Fibroblast of skin of back (primary cell): Measurements from ENCODE around the gene MPO.
A peak's percentile ranks its signal among the peaks of the same experiment; 100 is the strongest.

Source experiments
- DNase-seq: peaks from one replicate; pipeline ENCODE4 v3.0.0-alpha.2; 2013

MPO gene

DNA sequence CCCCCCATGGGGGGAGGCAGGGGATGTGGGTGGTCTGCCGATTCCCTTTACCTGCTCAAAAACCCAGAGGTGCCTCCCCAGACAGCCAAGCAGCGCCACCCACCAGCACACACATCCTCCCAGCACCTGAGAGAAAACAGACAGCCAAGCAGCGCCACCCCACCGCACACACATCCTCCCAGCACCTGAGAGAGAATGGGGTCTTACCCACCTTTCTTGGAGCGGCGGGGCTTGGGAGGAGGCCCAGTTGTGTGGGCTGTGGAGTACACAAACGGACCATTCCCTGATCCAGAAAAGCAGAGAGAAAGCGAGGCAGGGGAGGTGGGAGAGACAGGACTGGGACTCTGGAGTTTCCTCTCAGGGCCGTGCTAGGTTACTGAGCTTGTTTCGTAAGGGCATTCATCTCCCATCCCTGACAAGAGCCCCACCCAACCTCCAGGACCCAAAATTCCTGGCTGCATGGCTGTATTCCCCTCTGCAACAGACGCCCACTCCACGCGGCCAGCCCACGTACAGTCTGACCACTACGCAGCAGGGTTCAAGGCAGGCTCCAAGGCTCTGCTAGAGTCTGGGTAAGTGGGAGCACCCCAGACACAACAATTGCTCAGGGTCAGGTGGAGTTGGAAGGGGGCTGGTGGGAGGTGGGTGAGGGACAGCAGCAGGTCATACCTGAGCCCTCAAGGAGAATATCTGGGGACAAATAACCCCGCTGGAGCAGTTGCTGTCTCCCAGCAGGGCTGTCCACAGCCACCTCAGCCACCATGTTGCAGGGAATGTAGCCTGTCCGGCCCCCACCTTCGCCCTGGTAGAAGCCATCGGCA is 25.6 kb upstream of the MPO start:
- no peak for DNase-seq

DNA sequence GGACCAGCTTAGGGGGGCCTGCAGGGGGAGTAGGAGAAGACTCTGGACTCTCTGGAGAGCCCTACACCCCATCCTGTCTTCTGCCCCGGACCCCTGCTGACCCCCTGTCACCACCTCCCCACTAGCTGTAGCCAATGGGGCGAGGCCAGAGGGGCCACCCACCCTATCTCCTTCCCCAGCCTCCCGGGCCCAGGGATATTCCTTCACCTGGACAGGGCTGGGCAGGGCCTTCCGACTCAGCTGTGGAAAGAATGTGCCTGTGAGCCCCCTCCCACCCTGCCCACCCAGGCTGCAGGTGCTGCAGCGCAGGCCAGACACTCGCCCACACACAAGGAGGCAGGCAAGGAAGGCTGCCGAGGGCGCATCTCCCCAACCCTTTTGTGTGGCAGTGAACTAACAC is 24.9 kb upstream of the MPO start:
- no peak for DNase-seq

DNA sequence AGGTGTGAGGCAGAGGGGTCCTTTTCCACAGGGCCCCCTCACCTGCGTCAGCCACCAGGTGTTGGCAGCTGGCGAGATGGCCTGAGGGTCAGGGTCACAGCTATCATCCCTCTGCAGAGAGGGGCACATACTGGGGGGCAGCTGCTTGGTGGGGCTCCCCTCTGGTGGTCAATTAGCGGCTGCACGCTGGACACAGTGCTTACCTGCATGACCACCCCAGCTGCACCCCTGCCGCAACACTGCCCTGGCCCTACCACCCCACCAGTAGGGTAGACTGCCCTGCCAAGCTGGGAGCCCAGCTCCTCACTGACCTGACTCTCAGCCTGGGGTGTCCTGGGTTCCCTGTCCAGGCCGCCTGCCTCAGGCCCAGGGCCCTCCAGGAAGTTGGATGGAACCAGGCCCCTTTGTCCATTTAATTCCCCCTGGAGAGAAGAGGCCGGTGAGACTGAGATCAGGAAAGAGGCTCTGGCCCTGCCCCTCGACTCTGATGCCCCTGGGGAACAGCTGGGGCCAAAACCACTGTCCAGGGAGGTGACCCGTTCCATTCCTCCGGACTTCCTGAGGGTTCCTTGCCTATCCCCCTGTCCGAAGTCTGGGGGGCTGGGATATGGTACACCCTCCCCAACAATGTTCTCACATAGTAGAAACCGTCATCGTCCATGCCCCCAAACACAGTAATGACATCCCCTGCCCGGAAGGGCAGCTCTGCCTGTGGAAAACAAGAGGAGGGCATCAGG is 24.2 kb upstream of the MPO start:
- no peak for DNase-seq

DNA sequence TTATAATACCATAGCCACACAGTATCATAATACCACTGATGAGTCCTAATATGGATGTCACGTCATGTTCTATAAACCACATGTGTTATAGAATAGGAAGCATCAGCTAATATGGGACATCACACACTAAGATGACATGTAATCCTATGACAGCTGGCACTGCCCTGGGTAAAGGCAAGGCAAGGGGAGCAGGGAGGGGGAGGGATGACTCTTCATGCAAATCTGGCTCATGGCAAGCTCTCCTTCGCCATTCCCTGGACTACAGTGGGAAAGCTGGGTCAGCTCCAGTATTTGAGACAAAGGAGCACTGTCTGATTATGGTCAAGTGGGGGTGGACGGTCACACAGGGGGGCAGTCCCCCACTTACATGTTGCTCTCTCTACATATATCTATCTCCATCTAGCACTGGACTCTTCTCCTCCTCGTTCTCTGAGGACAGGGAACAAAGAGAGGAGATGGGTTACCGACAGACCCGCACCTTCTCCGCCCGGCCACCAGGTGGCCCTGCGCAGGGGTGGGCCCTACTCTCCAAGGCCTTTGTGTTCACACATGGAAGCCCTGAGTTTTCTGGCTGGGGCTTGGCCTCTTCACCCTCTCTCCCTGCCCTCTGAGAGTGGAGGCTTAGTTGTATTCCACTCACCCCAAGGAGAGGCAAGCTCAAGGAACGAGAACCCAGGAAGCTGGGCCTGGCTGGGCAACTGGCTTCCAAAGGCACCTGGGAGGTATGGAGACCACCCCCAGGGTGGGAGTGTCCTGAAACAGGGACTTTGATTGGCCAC is 23.4 kb upstream of the MPO start:
- DNase-seq, result peak; percentile 36

DNA sequence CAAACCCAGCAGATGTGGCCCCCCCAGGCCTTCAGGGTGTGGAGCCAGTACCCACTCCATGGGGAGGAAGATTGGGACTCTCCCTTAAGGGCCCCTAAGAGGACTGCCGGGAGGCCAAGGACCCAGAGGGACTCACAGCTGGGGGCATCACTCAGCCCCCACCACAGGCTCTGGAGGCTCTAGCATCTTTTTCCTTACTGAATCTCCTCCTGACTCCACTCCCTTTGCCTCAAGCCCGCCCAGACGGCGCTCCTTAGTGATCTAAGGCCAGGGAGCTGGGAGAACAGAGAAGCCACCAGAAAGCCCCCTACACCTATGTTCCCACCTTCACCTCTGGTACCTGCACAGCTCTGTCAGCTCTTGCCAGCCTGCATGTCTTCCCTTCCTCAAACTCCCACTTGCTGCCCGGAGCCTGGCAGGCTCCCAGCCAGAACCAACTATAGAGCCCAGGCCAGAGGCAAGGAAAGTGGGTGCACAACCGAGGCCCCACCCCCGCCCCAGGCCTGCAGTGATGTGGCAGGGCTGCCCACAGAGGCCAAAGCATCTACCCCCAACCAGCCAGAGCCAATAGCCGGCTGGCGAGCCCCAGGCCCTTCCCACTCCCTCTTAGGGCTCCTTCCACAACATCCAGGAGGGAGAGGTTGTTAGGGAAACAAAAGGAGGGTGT is 22.3 kb upstream of the MPO start:
- DNase-seq, result no peak

DNA sequence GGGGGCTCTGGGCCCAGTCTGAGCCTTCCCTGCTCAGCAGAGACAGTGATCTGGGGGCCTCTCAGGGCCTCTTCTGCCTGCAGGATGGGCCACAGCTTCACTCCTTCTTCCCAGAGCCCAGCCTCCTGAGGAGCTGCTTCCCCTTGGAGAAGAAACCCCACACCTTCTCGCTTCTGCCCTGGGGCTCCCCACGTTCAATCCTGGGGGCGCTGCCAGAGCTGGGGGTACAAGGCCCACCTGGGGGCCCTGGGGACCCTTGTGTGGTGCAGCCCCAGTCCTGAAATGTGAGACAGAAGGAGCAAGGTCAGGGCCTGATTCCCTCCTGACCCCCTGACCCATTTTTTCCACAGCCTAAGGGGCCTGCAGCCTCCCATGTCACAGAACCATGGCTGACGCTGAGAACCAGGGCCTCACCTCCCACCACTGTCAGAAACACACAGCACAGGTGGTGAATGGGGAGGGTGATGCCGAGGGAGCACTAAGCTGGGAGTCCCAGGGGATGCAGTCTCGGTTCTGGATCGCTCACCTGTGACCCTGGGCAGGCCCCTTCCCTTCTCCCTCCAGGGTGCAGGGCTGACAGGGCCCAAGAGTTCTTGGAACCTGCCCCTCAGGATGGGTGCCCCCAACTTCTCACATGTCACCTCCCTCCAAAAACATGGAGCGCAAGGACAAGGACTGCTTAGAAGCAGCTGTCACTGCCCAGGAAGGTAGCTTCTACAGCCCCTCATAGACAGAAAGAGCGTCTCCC is 21.6 kb upstream of the MPO start:
- no peak for DNase-seq

DNA sequence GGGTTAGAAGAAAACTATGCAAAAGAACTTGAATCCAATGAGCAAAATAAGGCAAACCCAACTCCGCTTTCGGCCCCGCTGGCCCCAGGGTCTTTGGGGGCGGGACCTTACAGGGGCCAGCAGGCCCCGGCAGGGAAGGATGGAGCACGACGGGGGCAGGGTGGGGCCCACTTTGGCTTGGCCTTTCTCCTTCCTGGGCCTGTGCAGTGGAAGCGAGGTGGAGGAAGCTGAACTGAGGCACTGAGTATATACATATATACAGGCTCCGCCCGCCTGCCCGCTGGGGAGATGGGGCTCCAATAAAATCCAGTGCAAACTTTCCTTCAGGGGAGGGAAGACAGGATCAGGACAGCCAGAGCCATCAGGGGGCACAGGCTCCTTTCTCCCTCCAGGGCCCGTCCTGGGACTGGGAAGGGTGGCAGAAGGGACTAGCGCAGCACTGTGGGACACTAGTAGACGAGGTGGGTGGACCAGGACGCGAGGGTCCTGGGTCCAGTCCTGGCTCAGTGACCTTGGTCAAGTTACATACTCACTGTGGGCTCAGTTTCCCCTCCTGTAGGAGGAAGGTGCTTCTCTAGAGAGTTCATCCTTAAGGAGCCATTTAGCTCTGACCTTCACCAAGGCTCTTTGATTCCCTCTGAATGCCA is 20.9 kb upstream of the MPO start:
- DNase-seq, result no peak

DNA sequence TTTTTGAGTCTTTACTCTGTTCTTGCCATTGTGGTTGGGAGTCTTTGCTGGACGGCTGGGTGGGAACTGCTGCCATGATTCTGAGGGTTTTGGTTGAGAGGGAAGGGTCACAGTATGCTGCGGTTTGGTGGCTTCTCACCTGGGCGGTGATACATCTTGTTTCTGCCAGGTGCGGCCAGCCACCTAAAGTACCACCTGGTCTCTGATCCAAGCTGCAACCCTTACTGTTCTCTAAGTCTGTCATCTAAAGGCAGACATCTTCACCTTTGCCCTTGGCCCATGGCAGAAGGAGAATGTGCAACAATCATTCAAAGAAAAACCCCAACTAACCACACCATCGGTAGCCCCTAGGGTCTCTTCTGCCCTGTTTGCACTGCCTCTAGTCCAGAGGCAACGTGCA is 19.6 kb upstream of the MPO start:
- DNase-seq, result no peak

DNA sequence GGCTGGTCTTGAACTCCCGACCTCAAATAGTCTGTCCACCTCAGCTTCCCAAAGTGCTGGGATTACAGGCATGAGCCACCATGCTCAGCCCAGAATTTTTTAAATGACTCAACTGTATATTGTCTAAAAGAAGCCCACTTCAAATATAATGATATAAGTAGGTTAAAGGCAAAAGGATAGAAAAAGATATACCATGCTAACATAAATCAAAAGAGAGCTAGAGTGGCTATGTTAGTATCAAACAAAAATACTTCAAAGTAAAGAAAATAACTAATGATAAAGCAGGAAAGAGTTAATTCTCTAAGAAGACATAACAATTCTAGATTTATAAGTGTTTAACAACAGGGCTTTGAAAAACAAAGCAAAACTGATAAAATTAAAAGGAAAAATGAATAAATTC is 13.3 kb upstream of the MPO start:
- no peak for DNase-seq

DNA sequence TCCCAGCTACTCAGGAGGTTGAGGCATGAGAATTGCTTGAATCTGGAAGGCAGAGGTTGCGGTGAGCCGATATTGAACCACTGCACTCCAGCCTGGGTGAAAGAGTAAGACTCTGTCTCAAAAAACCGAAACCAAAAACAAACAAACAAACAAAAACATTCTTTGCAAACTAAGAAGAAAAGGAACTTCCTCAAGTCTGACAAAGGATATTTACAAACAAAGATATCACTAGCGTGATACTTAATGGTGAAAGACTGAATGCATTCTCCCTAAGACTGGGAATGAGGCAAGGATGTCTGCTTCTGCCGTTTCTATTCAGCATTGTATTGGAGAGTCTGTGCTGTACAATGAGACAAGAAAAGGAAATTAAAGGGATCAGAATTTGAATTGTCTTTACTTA is 10.5 kb upstream of the MPO start:
- no peak for DNase-seq

DNA sequence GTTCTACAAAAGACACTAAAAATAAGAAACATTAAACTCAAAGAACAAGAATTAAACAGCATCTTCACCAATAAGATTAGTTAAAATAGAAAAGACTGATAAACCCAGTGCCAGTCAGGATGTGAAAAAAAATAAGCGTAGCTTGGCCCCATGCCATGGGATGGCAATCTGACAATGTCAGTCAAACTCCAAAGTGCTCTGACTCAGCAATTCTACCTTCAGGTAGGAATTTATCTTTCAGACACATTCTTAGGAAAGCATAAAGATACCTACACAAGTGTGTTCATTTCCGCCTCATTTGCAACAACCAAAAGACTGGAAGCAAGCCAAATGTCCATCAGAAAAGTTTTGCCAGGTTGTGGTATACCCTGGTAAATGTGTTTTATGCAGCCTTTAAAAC is 9.1 kb upstream of the MPO start:
- no peak for DNase-seq

DNA sequence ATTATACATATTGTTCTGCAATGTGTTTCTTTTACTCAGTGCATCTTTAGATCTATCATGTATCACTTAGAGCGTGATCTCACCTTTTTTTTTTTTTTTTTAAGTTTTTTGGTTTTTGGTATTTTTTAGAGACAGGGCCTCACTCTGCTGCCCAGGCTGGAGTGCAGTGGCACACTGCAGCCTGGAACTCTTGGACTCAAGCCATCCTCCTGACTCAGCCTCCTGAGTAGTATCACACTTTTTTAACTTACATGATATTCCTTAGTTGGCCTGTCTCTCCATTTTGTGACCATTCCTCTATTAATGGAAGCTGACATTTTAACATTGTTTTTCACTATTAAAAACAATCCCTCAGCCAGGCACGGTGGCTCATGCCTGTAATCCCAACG is 4.7 kb upstream of the MPO start:
- DNase-seq, result peak; percentile 14

DNA sequence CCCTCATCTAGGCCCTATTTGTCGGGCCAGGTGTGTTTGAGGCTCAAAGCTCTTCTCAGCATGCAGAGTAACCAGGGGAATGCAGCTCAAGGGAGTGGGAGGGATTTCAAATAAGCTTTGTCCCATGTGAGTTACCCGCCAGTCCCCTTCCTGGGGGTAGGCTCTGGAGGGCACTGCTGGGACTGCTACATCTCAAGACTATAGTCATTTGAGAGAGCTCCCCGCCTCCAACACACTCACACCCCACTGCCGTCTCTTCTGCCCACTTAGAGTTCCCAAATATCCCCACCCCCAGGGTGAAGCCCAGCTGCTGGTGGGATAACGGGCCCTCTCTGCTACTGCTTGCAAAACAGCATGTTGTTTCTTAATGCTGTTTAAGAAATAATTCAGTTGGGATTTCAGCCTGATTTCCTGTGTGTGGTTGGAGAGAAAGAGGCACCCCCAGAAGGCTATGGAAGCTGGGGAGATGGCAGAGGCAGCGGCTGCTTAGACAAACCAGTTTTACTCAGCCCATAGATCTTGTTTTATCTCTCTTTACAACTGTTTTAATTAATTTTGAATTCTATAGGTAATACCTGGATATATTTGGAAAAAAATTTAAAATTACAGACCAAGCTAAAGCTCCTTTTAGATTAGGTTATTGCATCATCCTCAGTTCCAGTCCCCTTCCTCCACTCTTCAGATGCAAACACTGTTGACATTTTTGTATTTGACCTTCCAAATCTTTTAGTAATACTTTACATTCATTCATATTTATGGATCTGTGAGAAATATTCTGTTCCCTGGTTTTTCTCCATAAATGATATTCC is 4.1 kb upstream of the MPO start:
- no peak for DNase-seq

DNA sequence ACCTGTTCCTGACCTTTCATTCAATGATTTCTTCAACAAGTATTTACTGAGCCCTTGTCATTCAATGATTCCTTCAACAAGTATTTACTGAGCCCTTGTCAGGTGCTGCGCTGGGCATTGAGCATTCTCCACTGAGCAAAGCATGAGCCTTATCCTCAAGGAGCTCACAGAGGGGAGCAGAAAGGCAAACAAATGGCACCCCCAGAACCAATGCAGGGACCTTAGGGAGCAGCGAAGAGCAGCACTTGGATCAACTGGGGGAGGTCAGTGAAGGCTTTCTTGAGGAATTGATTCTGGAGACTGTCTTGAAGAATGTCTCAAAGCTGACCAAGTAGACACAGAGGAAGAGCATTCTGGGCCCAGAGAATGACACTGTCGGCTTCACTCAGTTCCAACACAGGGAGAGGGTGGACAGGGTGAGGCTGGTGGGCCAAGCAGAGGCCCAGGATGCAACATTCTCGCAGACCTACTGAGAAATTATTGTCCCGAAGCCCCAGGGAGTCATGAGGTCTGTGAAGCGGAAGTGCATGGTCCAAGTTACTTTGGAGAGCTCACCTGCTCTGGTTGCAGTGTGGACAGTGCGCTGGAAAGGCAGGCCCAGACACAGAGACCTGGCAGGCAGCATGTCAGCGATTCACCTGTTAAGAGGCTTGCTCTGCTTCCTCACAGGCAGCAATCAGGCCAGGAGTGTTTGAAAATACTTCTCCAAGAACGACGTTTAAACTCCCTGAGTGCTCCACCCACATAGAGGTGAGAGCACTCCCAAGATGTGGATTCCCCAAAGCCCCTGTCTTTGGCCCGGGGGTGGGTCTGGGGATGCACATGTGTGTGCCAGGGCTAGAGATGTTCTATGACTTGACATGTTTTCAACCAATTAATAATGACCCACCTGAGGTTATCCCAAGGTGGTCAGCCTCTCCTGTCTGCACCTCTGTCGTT is 3.2 kb upstream of the MPO start:
- DNase-seq, result no peak

DNA sequence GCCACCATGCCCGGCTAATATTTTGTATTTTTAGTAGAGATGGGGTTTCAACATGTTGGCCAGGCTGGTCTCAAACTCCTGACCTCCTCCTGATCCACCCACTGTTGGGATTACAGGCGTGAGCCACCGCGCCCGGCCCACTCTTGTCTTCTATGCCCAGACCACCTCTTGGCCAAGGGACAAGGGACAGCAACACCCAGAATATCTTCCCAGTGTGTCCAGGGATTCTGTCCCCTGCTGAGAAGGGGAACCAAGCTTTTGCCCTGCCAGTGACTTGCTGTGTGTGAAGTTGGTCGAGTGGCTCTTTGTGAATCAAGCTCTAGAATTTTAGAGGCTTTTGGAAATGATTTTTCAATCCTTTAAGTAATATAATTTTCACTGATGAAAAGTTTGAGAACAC is 1.7 kb upstream of the MPO start:
- no peak for DNase-seq

DNA sequence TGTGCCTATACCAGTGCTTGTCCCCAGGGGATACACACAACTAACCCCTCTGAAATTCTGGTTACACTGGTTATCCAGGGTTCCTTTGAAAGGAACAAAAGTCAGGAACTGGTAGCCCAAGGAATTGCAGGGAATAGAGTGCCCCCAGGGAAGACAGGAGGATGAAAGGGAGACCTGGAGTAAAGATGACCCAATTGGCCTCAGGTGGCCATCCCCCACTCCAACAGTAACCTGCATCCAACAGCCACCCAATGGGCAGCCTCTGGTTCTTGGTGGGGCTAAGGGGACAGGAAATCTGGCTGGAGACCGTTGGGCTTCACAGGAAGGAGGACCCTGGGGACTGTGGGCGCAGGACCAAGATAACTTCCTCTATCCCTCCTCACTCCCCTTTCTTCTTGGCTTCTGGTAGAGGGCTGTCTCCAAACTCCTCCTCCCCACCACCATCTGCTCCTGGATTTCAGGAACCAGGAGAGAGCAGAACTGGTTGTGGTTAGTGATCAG is 826 bp upstream of the MPO start:
- no peak for DNase-seq

DNA sequence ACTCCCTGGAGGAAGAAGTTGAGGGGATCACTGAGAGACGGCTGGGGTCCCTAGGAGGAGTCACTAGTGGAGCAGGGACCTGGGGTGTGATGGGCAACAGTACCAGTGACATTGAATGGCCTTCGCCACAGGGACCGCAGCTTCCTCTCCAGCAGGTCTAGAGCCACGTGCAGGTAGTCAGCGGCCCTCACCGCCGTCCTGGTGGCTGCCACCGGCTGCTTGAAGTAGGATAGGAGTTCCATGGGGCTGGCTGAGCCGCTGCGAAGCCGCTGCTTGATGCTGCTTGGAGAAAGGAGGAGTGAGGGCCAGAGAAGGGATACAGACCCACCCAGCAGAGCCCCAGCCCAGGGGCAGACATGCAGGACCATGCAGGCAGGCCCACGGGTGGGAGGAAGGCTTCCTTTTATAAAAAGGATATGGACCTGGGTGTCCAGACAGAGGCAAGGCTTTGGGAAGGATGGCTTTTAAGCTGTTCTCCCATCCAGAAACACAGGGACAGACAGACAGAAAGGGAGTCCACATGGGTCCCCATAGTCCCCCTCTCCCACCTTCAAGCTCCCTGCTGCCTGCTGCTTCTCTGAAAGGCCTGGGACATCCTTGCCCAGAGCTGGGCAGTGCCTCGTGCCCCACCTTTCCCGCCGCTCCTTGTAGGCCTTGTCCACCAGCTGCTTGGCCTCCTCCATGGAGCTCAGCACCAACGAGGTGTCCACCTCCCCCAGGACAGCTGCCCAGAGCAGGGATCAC is 827 bp downstream of the MPO start:
- DNase-seq, result no peak

DNA sequence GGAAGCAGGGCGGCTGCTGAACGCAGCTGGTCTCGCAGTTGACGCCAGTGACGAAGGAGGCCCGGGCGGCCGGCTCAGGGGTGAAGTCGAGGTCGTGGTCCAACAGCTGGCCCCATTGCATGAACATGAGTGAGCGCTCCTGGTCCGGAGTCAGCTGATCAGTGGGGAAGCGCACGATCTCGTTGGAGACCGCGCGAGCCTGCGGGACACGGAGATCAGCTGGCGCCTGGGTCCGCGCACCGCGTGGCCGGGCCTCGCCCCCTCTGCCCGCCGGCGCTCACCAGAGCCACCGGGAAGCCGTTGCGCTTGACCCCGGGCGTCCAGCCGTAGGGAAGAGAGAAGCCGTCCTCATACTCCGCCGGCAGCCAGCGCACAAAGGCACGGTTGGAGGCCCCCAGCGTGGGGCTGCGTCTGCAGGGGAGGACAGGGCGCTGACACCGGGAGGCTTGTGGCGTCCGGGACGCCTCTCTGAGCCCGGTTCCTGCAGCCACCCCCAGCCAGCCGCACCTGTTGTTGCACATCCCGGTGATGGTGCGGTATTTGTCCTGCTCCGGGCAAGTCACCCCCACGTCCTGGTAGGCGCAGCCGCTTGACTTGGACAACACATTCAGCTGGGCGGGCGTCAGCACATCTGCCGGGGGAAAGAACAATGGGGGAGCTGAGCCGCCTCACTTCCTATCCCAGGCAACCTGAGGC is 1.6 kb downstream of the MPO start:
- DNase-seq, result no peak
